K562 (cell line): Measurements from ENCODE around the gene SCMH1. TPM values are rescaled to one million over a fixed set of nuclear protein-coding genes. Genes with fewer than 3 reads are reported as not detected.

Experiments
- BACH1 ChIP-seq: fragments of 200-800 bp; sonication (Bioruptor generic); IDR thresholded peaks from 2 replicates; pipeline ENCODE4 v1.6.1; 2016; ENCODE audit warnings: missing genetic modification characterization, missing compliant biosample characterization
- CC2D1A ChIP-seq: fragments of 450-650 bp; IDR thresholded peaks from 2 replicates; pipeline ENCODE4 v1.6.1; 2017; ENCODE audit warnings: mild to moderate bottlenecking
- CHD4 ChIP-seq: fragments of 200-600 bp; sonication (generic); IDR thresholded peaks from 3 replicates; pipeline ENCODE4 v1.6.1; 2012; ENCODE audit warnings: low read depth, mild to moderate bottlenecking, mixed read lengths, low read length, inconsistent platforms; ENCODE audit not compliant: insufficient read depth, insufficient replicate concordance, poor library complexity, severe bottlenecking
- DMBX1 ChIP-seq: fragments of 250-450 bp; sonication (Bioruptor Pico); IDR thresholded peaks from 2 replicates; pipeline ENCODE4 v1.8.0; 2022; ENCODE audit warnings: inconsistent platforms, mild to moderate bottlenecking, moderate library complexity, borderline replicate concordance
- DPF2 ChIP-seq: fragments of 450-650 bp; IDR thresholded peaks from 2 replicates; pipeline ENCODE4 v1.6.1; 2016
- EP400 ChIP-seq: fragments of 450-650 bp; IDR thresholded peaks from 2 replicates; pipeline ENCODE4 v1.6.1; 2017; ENCODE audit warnings: antibody characterized with exemption, mild to moderate bottlenecking, moderate library complexity
- ERF ChIP-seq: fragments of 450-650 bp; formaldehyde crosslinking; IDR thresholded peaks from 2 replicates; pipeline ENCODE4 v1.4.0; 2020; ENCODE audit warnings: mild to moderate bottlenecking, mixed read lengths
- FOXA1 ChIP-seq: fragments of 450-650 bp; IDR thresholded peaks from 2 replicates; pipeline ENCODE4 v1.6.1; 2016; ENCODE audit warnings: mild to moderate bottlenecking, borderline replicate concordance
- MBD2 ChIP-seq: sonication (generic); IDR thresholded peaks from 2 replicates; pipeline ENCODE4 v1.6.1; 2016; ENCODE audit warnings: low read depth, borderline replicate concordance
- PHF20 ChIP-seq: fragments of 450-650 bp; IDR thresholded peaks from 2 replicates; pipeline ENCODE4 v1.6.1; 2018; ENCODE audit not compliant: partially characterized antibody
- TEAD1 ChIP-seq, 2 experiments: fragments of 450-650 bp in 1 of 2; sonication (generic) in 1 of 2; formaldehyde crosslinking; IDR thresholded peaks; 2 replicates each; pipeline versions ENCODE4 v1.4.0 to v1.8.0; 2020 to 2022; ENCODE audit warnings: mild to moderate bottlenecking in 2 of 2, missing genetic modification reagents in 1 of 2
- ZNF175 ChIP-seq: fragments of 200-800 bp; sonication (Bioruptor generic); IDR thresholded peaks from 2 replicates; pipeline ENCODE4 v1.6.1; 2016; ENCODE audit warnings: low read depth, mild to moderate bottlenecking, missing genetic modification characterization, missing compliant biosample characterization
- ZNF77 ChIP-seq: fragments of 250-450 bp; sonication (Bioruptor Pico); IDR thresholded peaks from 2 replicates; pipeline ENCODE4 v1.5.0; 2020
- ZZZ3 ChIP-seq: fragments of 450-650 bp; IDR thresholded peaks from 2 replicates; pipeline ENCODE4 v1.6.1; 2016; ENCODE audit warnings: antibody characterized with exemption, mild to moderate bottlenecking, moderate library complexity
- polyA plus RNA-seq, 8 experiments: library from polyadenylated mRNA; depleted of rRNA in 4 of 8; stranded (reverse) in 5 of 8; unstranded in 3 of 8; fragments of >200 nt; fragmentation: Nextera tagmentation in 2 of 8; fragmentation: Illumina TruSeq in 1 of 8; extraction: Ambion mirVana in 2 of 8; extraction: Trizol in 1 of 8; gene quantifications; 2 replicates each; pipeline versions ENCODE4 v1.2.1 to v1.2.3, GENCODE V29; 2011 to 2014; ENCODE audit warnings: inconsistent platforms in 1 of 8, missing spikeins in 1 of 8
- total RNA-seq, 7 experiments: library from RNA; depleted of rRNA in 6 of 7; stranded (reverse); fragments of >200 nt in 6 of 7; fragmentation: Illumina TruSeq in 2 of 7; extraction: Trizol in 2 of 7; gene quantifications; 2 replicates each; pipeline versions ENCODE4 v1.2.1 to v1.2.3, GENCODE V29; 2011 to 2021; ENCODE audit warnings: low replicate concordance in 1 of 7
- TF ChIP-seq, protein P1 (sequence below): sonication (generic); IDR thresholded peaks from 2 replicates; pipeline ENCODE4 v1.6.1; 2016
- TF ChIP-seq, protein P2 (sequence below): fragments of 150-350 bp; conservative IDR thresholded peaks from 2 replicates; pipeline ENCODE4 v1.6.1; 2014; ENCODE audit warnings: low read length
- TF ChIP-seq, protein P3 (sequence below), 2 experiments: IDR thresholded peaks in 1 of 2; conservative IDR thresholded peaks in 1 of 2; 2 replicates each; pipeline ENCODE4 v1.6.1; 2016; ENCODE audit warnings: low read depth in 2 of 2, mild to moderate bottlenecking in 1 of 2, missing compliant biosample characterization in 1 of 2, missing genetic modification characterization in 1 of 2, moderate library complexity in 1 of 2
- TF ChIP-seq, protein P4 (sequence below): fragments of 450-650 bp; IDR thresholded peaks from 2 replicates; pipeline ENCODE4 v1.7.1; 2018; ENCODE audit warnings: mild to moderate bottlenecking, low read depth; ENCODE audit not compliant: partially characterized antibody

The SCMH1 gene
- total and polyA plus RNA-seq, 9 of the 15 experiments (the other 6 are each of a cell fraction or from before 2014, with no cell fraction given), result 8.5 to 37.0 (median 26.8) TPM

DNA sequence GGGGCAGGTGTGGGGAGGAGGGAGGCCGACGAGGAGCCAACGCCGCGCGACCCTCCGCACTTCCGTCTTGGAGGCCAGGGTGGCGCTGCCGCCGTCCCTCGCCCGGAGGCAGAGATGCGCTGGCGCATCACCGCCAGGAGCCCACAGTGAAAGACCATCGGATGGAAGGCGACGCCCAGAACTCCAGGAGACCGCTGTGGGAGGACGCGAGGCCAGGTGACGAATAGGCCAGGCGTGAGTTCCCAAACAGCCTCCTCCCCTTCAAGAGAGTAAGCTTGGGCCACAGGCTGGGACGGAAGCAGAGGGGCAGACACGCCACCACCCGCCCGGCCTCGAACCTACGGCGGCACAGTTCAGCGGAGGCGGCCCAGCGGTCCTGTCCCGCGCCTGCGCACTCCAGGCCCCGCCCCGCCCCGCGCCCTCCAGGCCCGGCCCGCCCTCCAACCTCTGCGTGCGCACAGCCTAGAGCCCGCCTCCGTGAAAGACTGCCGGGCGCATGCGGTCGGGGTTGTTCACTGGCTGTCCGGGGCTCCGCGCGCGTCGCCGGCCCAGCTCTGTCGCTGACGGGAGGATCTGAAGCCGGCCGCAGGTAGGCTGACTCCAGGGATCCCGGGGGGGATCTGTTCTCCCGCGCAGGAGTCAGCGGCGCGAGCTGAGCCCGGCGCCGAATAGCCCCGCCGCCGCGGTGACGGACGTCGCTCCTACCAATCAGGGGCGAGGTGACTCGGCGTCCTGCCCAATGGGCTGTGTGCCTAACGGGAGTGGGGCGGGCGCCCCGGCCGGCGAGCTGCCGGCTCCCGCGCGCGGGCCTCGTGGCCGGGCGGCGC, 262.7 kb downstream of the SCMH1 start, which contains the start of gene CTPS1 (continued):
- TF ChIP-seq, protein P1, sequence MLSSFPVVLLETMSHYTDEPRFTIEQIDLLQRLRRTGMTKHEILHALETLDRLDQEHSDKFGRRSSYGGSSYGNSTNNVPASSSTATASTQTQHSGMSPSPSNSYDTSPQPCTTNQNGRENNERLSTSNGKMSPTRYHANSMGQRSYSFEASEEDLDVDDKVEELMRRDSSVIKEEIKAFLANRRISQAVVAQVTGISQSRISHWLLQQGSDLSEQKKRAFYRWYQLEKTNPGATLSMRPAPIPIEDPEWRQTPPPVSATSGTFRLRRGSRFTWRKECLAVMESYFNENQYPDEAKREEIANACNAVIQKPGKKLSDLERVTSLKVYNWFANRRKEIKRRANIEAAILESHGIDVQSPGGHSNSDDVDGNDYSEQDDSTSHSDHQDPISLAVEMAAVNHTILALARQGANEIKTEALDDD, result no peak
- TF ChIP-seq CC2D1A (no peak), ZZZ3 (no peak), MBD2 (peak; percentile 91), ZNF175 (CRISPR knock-in tag) (no peak), ERF (no peak), DMBX1 (no peak), TEAD1 (CRISPR knock-in tag; IDR thresholded peaks at IDR 0.05) (peak in 1 of 2 experiments; percentile 14; a peak in 1 of 4 replicates), FOXA1 (no peak), DPF2 (peak; percentile 18; the same call in 1 of the 2 replicates), BACH1 (tag) (no peak), ZNF77 (no peak), PHF20 (peak; percentile 66), CHD4 (no peak), EP400 (peak; percentile 97)
- TF ChIP-seq, protein P2, sequence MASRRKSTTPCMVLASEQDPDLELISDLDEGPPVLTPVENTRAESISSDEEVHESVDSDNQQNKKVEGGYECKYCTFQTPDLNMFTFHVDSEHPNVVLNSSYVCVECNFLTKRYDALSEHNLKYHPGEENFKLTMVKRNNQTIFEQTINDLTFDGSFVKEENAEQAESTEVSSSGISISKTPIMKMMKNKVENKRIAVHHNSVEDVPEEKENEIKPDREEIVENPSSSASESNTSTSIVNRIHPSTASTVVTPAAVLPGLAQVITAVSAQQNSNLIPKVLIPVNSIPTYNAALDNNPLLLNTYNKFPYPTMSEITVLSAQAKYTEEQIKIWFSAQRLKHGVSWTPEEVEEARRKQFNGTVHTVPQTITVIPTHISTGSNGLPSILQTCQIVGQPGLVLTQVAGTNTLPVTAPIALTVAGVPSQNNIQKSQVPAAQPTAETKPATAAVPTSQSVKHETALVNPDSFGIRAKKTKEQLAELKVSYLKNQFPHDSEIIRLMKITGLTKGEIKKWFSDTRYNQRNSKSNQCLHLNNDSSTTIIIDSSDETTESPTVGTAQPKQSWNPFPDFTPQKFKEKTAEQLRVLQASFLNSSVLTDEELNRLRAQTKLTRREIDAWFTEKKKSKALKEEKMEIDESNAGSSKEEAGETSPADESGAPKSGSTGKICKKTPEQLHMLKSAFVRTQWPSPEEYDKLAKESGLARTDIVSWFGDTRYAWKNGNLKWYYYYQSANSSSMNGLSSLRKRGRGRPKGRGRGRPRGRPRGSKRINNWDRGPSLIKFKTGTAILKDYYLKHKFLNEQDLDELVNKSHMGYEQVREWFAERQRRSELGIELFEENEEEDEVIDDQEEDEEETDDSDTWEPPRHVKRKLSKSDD, result no peak
- TF ChIP-seq, protein P3, sequence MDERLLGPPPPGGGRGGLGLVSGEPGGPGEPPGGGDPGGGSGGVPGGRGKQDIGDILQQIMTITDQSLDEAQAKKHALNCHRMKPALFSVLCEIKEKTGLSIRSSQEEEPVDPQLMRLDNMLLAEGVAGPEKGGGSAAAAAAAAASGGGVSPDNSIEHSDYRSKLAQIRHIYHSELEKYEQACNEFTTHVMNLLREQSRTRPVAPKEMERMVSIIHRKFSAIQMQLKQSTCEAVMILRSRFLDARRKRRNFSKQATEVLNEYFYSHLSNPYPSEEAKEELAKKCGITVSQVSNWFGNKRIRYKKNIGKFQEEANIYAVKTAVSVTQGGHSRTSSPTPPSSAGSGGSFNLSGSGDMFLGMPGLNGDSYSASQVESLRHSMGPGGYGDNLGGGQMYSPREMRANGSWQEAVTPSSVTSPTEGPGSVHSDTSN (CRISPR knock-in tag; IDR thresholded peaks at IDR 0.05; ENCODE audit: low read depth), result peak; percentile 82
- TF ChIP-seq, protein P3 (tag; conservative IDR thresholded peaks at IDR 0.05; ENCODE audit: low read depth), result peak; percentile 93
- TF ChIP-seq, protein P4, sequence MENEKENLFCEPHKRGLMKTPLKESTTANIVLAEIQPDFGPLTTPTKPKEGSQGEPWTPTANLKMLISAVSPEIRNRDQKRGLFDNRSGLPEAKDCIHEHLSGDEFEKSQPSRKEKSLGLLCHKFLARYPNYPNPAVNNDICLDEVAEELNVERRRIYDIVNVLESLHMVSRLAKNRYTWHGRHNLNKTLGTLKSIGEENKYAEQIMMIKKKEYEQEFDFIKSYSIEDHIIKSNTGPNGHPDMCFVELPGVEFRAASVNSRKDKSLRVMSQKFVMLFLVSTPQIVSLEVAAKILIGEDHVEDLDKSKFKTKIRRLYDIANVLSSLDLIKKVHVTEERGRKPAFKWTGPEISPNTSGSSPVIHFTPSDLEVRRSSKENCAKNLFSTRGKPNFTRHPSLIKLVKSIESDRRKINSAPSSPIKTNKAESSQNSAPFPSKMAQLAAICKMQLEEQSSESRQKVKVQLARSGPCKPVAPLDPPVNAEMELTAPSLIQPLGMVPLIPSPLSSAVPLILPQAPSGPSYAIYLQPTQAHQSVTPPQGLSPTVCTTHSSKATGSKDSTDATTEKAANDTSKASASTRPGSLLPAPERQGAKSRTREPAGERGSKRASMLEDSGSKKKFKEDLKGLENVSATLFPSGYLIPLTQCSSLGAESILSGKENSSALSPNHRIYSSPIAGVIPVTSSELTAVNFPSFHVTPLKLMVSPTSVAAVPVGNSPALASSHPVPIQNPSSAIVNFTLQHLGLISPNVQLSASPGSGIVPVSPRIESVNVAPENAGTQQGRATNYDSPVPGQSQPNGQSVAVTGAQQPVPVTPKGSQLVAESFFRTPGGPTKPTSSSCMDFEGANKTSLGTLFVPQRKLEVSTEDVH, result peak; percentile 73
